ENCODE measurements around the gene NPHP4.

Gene NPHP4

GRCh38 chr1:5844442-5844841, 147.8 kb downstream of the NPHP4 start:
- ATAC-seq, result no peak

DNA sequence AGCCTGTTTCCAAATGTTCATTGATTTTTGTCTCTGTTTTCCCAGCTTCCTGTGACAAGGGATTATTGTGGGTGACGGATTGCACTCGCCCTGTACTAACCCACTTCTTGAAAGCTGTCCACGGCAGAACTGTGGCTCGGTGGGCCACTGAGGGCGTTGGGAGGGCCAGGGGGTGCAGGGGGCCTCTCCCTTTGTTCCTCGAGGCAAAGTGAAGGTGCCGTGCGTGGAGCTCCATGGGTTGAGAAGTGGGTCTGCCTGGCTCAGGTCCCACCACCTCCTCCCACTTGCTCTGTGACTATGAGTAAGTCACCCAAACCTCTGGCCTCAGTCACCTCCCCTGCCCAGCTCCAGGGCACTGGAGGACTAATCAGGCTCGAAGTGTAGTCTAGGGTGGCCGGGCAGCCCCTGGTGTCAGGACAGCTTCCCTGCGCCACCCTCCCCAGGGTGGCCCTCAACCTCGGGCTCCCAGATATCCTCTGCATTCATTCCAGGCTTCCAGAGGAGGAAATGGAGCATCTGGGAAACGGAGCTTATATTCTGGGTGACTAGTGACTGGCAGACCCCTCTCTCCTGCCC, 148.6 kb downstream of the NPHP4 start:
- ATAC-seq, result no peak

DNA sequence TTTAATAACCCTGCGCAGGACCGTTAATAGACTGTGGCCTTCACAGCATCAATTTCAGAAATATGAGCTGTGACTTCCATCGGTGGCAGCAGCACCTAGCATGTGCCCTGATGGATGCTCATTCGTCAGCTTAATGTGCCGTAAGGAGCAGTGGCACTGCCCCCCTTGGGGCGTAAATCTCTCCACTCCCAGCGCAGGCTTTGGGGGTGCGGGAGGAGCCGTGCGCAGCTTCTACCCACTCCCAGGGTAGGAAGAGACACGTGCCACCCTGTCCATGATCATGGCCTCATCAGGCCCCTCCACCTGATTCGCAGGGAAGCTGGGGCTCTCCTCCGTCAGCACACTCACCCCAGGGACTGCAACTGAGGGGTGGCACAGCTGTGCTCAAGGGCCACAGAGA, 149.5 kb downstream of the NPHP4 start:
- no peak for ATAC-seq

DNA sequence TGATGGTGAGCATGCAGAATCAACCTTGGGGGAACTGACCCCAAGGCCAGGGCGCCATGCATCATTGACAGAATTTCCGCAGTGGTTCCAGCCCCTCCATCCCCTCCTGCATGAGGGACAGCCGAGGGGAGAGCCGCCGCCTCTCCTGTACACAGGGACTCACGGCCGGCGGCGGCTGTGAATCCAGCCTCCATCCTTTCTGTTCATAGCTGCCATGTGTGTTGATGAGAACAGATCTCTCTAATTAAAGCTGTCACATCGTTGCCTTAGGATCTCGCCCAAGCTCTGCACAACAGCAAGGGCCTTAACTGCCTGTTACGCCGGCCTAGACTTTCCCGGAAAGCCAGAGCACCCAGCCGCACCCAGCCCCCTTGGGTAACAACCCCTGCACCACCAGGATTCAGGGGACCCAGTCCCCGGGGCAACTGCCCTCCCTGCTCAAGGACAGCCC, 151.6 kb downstream of the NPHP4 start:
- ATAC-seq, result no peak

GRCh38 chr1:5839881-5840550, 152.2 kb downstream of the NPHP4 start:
- no peak for ATAC-seq

DNA sequence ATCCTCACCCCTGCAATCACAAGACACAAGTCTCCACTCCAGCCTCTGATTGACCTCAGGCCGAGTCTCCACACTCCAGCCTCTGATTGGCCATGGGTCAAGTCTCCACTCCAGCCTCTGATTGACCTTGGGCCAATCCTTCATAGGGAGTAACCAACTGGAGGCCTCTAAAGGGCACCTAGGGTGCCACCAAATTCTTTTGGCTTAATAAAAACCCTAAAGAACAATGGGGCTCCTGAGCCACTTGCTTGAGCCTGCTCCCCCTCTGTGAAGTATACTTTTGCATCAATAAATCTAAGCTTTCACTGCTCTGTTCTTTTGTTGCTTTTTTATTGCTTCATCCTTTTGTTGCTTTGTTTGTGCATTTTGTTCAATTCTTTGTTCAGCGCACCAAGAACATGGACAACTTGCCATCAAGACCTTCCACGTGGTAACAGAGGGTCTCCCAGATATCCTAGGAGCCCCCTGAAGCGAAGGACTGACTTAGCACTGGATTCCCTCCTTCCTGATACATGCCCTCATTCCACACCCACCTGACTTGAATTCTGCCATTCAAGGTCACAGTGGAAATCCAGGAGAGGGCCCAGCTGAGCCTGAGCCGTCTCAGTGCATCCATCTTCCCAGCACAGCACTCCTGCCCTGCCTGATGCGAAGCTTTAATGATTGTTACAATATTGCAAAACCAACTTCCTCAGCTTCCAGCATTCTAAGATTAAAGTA, 152.9 kb downstream of the NPHP4 start:
- no peak for ATAC-seq

- no peak for ATAC-seq
Observed at GRCh38 chr1:5837976-5838653, 154.1 kb downstream of the NPHP4 start.

DNA sequence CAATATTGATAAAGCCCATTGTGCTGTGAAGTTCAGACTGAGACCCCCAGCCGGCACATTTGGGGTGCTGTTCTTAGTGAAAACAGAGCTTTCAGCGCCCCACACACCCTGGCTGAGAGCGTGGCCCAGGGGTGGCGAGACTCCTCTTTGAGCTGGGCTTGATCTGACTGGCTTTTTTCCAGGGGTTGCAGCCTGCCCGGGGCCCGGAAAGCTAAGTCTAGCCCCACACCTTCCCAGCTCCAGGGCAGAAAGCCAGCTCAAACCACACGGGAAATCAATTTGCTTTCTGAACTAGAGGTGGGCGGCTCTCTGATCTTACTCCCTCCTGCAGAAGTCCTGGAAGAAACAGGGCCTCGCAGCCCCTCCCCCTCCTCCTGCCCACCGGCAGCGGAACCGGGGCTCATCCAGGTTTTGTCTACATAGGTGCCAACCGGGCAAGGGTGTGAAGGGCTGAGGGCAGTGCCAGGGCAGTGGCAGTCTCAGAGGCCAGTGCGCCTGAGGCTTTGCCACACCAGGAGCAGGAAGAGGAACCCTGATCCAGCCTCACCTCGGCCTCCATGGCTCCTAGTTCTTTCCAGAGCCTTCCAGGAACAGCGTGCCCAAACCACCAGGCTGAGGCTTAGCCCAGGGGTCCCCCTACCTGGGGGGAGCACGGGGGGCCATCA, 155.3 kb downstream of the NPHP4 start:
- ATAC-seq, result no peak

- ATAC-seq, result no peak
Observed at GRCh38 chr1:5835179-5835562, 157.1 kb downstream of the NPHP4 start.

GRCh38 chr1:5834477-5835178, 157.6 kb downstream of the NPHP4 start:
- no peak for ATAC-seq

GRCh38 chr1:5833911-5834310, 158.3 kb downstream of the NPHP4 start:
- no peak for ATAC-seq

- no peak for ATAC-seq
Observed at GRCh38 chr1:5832916-5833895, 159.0 kb downstream of the NPHP4 start.

DNA sequence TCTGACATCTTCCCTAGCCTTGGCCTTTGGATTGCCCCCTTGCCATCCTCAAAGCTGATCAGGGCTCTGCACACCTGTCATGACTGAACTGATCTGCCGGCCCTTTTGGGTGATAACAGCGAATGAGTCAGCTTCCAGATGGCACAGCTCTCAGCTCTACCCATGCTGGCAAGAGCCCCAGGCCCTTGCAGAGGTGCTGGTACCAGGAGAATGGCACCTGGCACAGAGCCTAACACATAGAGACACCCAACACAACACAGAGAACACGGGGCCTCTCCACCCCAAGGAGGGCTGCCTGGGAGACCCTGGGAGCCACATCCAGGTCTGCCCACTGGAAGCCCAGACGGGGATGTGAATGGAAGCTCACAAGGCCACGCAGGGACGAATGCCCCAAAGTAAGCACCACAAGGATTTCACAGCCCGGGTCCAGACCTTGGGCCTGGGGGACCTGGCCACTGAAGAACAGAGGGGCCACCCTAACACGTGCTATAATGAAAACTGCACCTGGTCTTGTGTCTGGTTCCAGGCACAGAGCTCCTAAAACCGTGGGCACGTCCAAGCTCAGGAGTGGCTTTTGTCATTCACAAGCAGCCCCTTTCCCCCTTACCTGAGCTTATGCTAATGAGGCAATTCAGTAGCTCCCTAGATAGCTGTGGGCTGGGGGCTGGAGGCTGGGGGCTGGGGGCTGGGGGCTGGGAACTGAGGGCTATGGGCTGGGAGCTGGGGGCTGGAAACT, 160.5 kb downstream of the NPHP4 start:
- ATAC-seq, result no peak

DNA sequence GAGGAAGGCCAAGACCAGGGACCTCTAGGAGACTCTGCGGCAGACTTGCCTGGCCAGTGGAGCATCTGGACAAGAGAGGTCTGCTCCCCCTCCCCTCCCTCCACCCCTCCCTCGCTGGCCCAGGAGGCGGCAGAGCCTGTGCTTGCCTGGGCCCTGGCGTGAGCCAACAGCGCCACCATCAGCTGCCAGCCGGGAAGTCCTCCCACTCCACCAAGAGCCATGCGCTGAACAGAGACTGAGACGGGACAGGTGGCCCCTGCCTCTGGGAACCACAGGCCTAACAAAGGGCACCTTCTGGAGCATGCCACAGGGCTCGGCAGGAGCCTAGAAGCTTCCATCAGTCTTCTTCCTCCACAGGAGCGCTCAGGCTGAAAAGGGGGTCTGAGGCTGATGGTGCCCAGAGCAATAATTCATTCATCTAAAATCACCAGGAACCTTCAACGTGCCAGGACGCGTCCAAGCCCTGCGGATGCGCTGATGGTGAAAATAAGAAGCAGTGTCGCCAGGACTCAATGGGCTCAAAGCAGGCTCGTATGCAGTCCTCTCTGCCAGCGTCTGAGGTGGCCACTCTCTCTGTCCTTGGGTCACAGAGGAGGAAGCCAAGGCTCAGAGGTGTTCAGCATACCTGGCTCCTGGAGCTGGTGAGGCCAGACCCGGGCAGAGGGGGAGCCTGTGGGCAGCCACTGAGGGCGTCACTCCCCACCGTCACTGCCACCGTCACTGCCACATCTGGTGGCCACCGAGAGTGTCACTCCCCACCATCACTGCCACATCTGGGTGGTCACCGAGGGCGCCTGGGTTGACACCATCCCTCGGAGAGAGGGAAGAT, 161.2 kb downstream of the NPHP4 start:
- ATAC-seq, result no peak

DNA sequence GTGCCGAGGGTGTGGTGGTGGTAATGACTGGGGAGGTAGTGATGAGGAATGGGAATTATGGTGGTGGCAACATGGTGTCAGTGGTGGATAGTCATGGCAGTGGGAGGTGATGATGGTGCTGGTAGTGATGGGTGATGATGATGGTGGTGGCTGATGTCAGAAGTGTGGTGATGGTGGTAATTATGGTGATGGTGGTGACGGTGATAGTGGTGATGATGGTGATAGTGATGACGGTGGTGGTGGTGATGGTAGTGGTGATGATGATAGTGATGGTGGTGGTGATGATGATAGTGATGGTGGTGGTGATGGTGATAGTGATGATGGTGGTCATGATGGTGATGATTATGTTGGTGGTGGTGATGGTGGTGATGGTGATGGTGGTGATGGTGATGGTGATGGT, 162.8 kb downstream of the NPHP4 start:
- no peak for ATAC-seq

DNA sequence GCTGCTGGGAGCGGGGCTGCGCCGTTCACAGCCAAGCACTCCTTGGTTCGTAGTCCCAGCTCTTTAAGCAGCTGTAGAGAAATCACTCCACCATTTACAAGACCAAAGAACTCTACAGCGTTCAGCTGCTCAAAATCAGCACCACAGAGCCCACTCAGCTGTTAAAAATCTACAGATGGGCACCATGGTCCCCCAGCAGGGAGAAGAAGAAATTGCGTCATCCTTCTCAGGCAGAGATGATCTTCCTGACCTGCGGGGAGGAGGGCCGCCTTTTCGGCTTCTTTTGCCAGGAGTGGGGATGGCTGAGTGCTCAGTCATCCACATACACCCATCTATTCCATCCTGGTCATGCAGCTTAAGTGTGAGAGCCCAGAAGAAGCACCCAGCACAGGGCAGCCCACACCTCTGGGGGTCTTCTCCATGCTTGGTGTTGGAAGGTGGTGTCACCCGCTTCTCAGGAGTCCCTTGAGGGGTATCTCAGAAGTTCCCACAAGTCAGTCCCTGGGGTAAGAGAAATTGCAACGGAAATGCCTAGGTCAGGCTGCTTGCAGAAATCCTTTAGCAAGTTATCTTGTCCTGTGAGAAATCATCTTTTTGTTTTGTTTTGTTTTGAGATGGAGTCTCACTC, 163.8 kb downstream of the NPHP4 start:
- no peak for ATAC-seq

- ATAC-seq, result no peak
Observed at GRCh38 chr1:5827516-5827915, 164.7 kb downstream of the NPHP4 start.

DNA sequence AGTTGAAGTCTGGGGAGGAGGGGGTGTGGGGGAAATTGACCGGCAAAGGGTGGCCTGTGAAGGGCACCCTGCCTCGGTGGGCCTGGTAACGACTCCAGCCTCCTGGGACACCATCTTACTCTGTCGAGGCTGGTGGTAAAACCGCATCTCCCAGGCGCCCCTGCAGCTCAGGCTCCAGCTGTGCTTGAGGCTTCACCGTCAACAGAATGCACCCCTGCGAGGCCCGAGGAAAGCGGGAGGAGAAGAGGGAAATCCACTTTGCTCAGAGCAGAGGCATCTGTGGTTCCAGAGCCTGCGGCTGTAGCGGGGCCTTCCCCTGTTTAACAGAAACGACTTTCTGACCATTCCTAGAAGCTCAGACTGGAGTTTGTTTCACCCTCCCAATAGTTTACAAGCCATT, 165.6 kb downstream of the NPHP4 start:
- no peak for ATAC-seq

- no peak for ATAC-seq
Observed at GRCh38 chr1:5822726-5823125, 169.5 kb downstream of the NPHP4 start.

All from activated CD4-positive, CD25-positive, alpha-beta regulatory T cell treated with anti-CD3 and anti-CD28 coated beads, Interleukin-2, amount 50 U/mL, for 24 hours (primary cell).